ENCODE data around the gene CYP3A5. TPM values are rescaled to one million over a fixed set of nuclear protein-coding genes. Genes with fewer than 3 reads are reported as not detected.
"Not testable (repeated sequence)": the region's sequence is repeated elsewhere in the genome, so short reads cannot be mapped to it uniquely, and the experiment has no call there.

CYP3A5 gene
- total RNA-seq, 4 donors from 2014 or later, result 0.47 to 5.3 (median 1.9) TPM

GRCh38 chr7:99665312-99666012 lies 14.3 kb downstream of the CYP3A5 start:
- no peak overlapping the region for H3K4me3 ChIP-seq
- H3K27me3 ChIP-seq, result no peaks in the 10 kb centered on the region
- no peaks in the 10 kb centered on the region for H3K9me3 ChIP-seq
- 96 to 98% methylated on average over 3 of the region's 3 CpGs for WGBS, 2 donors (ENCODE audit: low coverage in 1 of 2)
- H3K4me1 ChIP-seq, result no peaks in the 10 kb centered on the region
- peaks cover 0 to 26% of the 10 kb centered on the region in 2 donors for H3K36me3 ChIP-seq
- TF ChIP-seq EP300 (IDR thresholded peaks at IDR 0.05) (no peak), POLR2AphosphoS5 (IDR thresholded peaks at IDR 0.05) (no peak), POLR2A (IDR thresholded peaks at IDR 0.05) (no peak)
- TF ChIP-seq, protein P1, sequence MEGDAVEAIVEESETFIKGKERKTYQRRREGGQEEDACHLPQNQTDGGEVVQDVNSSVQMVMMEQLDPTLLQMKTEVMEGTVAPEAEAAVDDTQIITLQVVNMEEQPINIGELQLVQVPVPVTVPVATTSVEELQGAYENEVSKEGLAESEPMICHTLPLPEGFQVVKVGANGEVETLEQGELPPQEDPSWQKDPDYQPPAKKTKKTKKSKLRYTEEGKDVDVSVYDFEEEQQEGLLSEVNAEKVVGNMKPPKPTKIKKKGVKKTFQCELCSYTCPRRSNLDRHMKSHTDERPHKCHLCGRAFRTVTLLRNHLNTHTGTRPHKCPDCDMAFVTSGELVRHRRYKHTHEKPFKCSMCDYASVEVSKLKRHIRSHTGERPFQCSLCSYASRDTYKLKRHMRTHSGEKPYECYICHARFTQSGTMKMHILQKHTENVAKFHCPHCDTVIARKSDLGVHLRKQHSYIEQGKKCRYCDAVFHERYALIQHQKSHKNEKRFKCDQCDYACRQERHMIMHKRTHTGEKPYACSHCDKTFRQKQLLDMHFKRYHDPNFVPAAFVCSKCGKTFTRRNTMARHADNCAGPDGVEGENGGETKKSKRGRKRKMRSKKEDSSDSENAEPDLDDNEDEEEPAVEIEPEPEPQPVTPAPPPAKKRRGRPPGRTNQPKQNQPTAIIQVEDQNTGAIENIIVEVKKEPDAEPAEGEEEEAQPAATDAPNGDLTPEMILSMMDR (IDR thresholded peaks at IDR 0.05), result no peak
- H3K27ac ChIP-seq, result no peak overlapping the region
- ATAC-seq, result no peak

GRCh38 chr7:99657879-99658278 lies 21.9 kb downstream of the CYP3A5 start:
- not testable (repeated sequence) for H3K27me3 ChIP-seq, ATAC-seq, H3K27ac ChIP-seq, H3K4me1 ChIP-seq, H3K9me3 ChIP-seq, H3K4me3 ChIP-seq
- H3K36me3 ChIP-seq, result peaks cover 0 to 29% of the 10 kb centered on the region in 2 donors
- 91 to 96% methylated on average over 5 of the region's 5 CpGs for WGBS, 2 donors (ENCODE audit: low coverage in 1 of 2)

DNA sequence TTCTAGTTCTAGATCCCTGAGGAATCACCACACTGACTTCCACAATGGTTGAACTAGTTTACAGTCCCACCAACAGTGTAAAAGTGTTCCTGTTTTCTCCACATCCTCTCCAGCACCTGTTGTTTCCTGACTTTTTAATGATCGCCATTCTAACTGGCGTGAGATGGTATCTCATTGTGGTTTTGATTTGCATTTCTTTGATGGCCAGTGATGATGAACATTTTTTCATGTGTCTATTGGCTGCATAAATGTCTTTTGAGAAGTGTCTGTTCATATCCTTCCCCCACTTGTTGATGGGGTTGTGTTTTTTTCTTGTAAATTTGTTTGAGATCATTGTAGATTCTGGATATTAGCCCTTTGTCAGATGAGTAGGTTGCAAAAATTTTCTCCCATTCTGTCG lies 25.2 kb downstream of the CYP3A5 start:
- not testable (repeated sequence) for H3K27ac ChIP-seq, H3K4me3 ChIP-seq, ATAC-seq, H3K4me1 ChIP-seq, H3K9me3 ChIP-seq, H3K27me3 ChIP-seq, H3K36me3 ChIP-seq
- 90 to 100% methylated on average over 2 to 3 of the region's 3 CpGs for WGBS, 2 donors (ENCODE audit: low coverage in 1 of 2)

- Histone ChIP-seq H3K27ac (no peak overlapping the region), H3K36me3 (no peaks in the 10 kb centered on the region), H3K4me1 (no peaks in the 10 kb centered on the region), H3K9me3 (no peaks in the 10 kb centered on the region), H3K4me3 (no peak overlapping the region), H3K27me3 (no peaks in the 10 kb centered on the region)
- no peak for ATAC-seq
- WGBS, 2 donors (ENCODE audit: low coverage in 1 of 2), result 89 to 91% methylated on average over 2 to 3 of the region's 3 CpGs
- no peak for TF ChIP-seq POLR2A (IDR thresholded peaks at IDR 0.05)
- no peak for TF ChIP-seq EP300 (IDR thresholded peaks at IDR 0.05)
- TF ChIP-seq, protein P1 (IDR thresholded peaks at IDR 0.05), result no peak
- no peak for TF ChIP-seq POLR2AphosphoS5 (IDR thresholded peaks at IDR 0.05)
These were observed 26.0 kb downstream of the CYP3A5 start for GRCh38 chr7:99653754-99654153.

GRCh38 chr7:99653269-99653668 lies 26.5 kb downstream of the CYP3A5 start:
- not testable (repeated sequence) for H3K36me3 ChIP-seq, H3K27me3 ChIP-seq, H3K9me3 ChIP-seq, H3K27ac ChIP-seq, ATAC-seq, H3K4me1 ChIP-seq, H3K4me3 ChIP-seq
- WGBS, 2 donors (ENCODE audit: low coverage in 1 of 2), result 83 to 96% methylated on average over 3 to 4 of the region's 4 CpGs

DNA sequence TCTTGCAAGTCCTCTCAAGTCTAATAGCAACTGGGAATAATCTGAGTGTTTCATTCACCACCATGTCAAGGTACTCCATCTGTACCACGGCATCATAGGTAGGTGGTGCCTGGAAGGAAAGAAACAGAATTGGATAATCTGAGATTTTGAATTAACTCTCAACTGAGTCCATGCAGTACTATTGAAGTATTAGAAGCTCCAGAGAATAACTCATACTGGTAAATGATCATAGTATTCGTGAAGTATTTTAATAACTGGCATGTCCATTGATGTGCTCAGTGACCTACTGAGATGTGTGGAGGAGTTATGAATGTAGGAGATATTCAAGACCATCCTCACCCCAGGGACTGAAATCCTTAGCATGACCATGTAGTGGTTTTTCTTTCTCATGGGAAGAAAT lies 27.1 kb downstream of the CYP3A5 start:
- no peak for TF ChIP-seq EP300 (IDR thresholded peaks at IDR 0.05)
- no peak for TF ChIP-seq POLR2A (IDR thresholded peaks at IDR 0.05)
- TF ChIP-seq, protein P1 (IDR thresholded peaks at IDR 0.05), result no peak
- no peak for TF ChIP-seq POLR2AphosphoS5 (IDR thresholded peaks at IDR 0.05)
- H3K9me3 ChIP-seq, result no peaks in the 10 kb centered on the region
- no peaks in the 10 kb centered on the region for H3K36me3 ChIP-seq
- 91 to 93% methylated on average over 2 of the region's 2 CpGs for WGBS, 2 donors (ENCODE audit: low coverage in 1 of 2)
- H3K4me1 ChIP-seq, result no peaks in the 10 kb centered on the region
- no peak overlapping the region for H3K27ac ChIP-seq
- no peaks in the 10 kb centered on the region for H3K27me3 ChIP-seq
- no peak overlapping the region for H3K4me3 ChIP-seq
- no peak for ATAC-seq
